ENCODE results near the gene DNAAF1.
"Not testable (repeated sequence)": the region's sequence is repeated elsewhere in the genome, so short reads cannot be mapped to it uniquely, and the experiment has no call there.

The DNAAF1 gene

DNA sequence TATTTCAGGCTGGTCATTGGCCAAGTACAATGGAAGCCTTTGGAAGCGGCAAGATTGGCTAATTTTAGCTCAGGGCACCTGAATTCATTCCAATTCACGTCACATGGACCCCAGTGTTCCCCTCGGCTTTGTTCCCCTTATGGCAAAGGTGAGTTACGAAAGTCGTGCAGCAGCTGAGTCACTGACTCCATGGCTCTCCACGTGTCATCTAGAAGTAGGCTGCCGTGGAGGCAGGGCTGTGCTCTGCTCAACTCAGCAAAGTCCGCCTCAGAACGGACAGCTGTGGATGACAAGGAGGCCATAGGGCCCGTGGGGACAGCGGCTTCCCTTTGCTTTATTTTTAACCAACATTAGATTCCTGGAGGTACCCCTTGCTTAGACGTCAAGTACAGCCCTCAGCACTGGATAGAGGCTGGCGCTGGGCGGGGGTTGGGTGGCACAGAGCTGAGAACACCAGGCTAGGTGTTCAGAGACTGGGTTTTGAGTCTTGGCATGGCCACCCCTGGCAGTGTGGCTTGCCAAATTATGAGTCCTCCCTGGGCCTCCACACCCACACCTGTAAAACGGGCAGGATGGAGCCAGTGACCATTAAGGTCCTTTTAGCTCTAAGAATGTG is 69.5 kb downstream of the DNAAF1 start:
- no peak for DNase-seq

DNA sequence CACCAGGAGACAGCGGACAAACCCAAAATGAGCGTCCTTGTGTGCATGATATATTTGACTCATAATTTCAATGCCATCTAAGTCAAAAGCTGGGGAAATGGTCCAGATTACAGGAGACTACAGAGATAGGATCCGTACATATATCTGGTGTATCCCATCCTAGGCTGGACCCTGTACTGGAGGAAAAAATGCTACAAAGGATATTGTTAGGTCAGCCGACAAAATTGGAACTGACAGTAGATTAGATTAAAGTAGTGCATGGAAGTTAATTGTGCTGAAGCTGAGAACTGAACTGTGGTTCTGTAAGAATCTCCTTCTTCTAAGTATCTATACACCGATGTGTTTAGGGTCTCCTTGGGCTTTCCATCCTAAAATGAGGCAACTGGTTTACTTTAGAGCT is 70.4 kb downstream of the DNAAF1 start:
- no peak for DNase-seq

DNA sequence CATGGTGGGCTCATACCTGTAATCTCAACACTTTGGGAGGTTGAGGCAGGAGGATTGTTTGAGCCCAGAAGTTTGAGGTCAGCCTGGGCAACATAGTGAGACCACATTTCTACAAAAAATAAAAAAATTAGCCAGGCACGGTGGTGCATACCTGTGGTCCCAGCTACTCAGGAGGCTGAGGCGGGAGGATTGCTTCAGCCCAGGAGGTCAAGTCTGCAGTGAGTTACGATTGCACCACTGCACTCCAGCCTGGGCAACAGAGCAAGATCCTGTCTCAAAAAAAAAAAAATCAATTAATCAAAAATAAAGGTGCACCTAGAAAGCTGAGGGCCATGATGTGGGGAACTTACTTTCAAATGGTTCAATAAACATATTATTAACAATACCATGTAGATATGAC is 71.0 kb downstream of the DNAAF1 start:
- DNase-seq, result not testable (repeated sequence)

DNA sequence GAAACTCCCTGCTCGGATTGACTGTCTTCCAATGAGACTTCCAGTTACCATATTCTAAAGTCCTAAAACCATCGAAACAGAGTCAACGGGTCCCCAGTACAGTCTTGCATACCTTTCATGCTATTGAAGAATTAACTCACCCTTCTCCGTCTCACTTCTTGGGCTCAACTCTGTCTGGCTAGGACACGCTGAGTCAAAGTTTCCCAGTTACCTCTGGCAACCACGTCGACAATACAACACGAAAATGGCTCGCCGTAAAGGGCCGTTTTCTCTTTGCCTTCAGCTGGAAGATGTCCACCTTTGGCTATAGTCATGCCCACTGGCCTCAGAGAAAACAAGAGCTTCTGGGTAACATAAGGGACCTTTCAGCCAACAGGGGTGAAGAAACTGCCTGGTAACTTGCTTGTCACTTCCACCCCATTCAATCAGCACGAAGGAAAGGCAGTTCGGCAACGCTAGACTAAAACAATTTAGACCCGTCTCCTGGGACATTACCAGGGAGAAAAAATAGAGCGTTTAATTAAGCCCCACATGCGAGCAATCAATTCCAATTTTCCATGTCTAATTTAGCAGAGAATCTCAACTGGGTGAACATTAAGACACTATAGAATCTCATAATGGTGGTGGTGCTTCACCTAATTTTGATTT is 73.2 kb downstream of the DNAAF1 start:
- DNase-seq, result no peak

DNA sequence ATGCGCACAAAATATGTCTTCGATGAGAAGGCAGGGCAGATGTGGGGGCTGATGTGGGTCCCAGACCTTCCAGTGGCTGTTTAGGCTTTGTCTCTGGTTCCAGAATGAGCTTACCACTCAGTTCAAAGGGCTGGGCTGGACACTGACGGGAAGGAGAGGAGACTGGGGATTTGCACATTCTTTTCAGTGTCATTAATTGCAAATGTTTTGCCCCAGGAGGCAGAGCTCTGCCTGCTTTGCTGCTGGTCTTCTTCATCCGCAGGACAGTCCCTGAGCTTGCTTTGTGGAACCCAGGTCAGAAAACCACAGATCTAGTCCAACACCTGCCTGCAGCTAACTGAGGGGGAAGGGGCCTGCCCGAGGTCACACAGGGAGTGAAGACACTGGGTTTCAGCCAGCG is 73.8 kb downstream of the DNAAF1 start:
- DNase-seq, result no peak

DNA sequence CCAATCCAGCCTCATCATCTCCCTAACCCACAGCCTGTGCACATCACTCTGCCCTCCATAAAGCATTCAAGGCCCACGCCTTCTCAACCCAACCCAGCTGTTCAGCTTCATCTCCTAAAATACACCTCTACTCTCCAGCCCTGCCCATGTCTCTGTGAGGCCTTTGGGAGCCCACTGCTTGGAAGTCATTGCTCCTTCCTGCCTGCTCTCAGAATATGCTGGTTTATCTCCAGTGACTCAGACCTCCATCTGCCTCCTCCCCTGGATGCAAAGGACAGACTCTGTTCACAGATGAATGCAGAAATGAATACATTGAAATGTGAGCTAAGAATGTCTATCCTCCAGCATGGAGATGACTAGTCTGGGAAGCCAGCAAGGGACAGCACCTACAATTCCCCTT is 75.7 kb downstream of the DNAAF1 start:
- DNase-seq, result no peak

DNA sequence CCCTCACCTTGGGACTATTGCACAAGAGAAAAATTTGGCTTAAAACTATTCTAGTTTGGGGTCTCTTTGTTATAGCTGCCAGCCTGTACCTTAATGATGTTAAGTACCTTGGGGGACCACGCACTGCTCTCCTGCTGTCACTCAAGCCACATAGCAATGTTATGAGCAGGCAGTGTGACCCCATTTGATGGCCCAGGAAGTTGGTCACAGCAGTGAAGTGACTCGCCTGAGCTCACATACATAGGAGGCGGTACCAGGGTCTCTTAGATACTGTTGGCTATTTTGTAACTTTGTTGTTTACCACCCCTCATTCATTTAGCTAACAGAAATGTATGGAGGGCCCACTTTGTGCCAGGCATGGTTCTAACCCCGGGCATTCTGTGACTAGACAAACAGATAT is 78.3 kb downstream of the DNAAF1 start:
- DNase-seq, result no peak

DNA sequence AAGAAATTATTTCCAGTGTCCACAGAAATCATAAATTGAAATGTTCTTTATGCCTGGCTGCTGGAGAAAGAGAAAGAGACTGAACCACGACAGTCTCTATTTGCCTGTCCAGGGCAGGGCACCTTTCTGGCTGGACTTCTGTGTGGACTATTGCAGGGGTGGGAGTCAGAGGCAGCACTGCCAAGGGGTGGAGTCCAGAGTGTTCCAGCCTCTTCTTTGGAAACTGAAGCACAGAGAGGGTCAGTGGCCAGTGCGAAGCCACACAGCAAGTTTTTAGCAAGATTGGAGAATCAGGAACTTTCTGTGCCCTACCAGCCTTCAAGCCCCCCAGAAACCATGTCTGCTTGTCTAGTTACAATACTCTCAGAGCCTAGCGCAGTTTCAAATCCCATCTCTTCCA is 79.4 kb downstream of the DNAAF1 start:
- no peak for DNase-seq

DNA sequence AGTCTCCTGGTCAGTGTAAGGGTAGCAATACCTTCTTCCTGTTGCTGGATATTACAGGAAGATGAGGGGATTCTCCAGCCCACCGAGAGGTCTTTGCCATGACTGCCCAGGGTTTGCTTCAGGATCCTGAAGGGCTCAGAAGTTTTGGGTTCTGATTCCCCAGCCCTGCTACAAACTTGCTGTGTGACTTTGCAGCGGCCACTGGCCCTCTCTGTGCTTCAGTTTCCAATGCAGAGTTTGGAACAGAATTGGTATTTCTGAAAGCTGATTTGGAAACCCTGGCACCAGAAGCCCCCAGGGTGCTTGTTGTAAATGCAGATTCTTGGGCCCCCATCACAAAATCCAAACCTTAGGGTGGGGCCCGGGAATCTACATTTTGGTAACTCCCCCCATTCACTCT is 80.0 kb downstream of the DNAAF1 start:
- no peak for DNase-seq

DNA sequence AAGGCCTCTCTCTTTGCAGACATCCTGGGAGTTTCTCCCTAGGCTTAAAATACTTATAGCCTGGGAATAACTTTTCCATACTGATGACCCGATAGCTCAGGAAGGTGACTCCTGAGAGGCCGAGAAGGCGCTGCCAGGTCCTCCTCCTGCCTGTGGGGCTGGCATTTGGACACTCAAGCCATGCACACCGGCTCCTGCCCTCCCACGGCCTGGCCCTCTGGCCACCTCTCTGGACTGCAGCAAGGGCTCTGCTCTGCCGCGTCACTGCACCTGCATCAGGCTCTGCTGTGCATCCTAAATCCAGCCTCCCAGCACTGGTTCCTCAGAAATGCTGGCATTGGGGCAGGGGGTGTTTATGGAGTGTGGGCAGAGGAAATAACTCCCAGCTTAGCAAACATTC is 80.5 kb downstream of the DNAAF1 start:
- no peak for DNase-seq

DNA sequence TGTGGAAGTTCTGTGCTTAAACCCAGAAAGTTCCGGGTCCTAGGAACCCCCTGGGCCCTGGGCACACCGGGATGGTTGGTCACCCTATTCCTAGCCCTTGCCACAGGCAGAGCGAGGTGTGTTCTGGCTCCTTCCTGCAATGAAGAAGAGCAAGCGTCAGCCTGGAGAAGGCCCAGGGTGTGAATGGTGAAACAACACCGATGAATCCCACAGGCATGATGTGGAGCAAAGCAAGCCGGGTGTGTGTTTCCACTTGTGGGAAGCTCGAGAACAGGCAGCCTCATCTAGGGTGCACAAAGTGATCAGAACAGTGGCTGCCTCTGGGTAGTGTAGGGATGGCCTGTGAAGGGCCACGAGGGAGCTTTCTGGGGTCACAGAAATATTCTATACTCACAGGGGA is 80.9 kb downstream of the DNAAF1 start:
- DNase-seq, result no peak
